Mesendoderm (in vitro differentiated cells): ENCODE measurements around the gene NHSL1.

Source experiments
- DNase-seq: peaks from one replicate; pipeline ENCODE4 v3.0.0; 2013
- H2AK5ac ChIP-seq: 2 replicates; pipeline ENCODE4 v1.6.1; 2013; ENCODE audit warnings: low read length, inconsistent platforms
- H2BK120ac ChIP-seq: 2 replicates; pipeline ENCODE4 v1.6.1; 2013; ENCODE audit warnings: low read depth, mild to moderate bottlenecking, low read length, moderate library complexity, mixed read lengths
- H2BK15ac ChIP-seq: replicated peaks from 2 replicates; pipeline ENCODE4 v1.6.1; 2013; ENCODE audit warnings: low read depth, mild to moderate bottlenecking, moderate library complexity
- H2BK5ac ChIP-seq: 2 replicates; pipeline ENCODE4 v1.6.1; 2013; ENCODE audit warnings: low read length, inconsistent platforms
- H3K18ac ChIP-seq: 2 replicates; pipeline ENCODE4 v1.6.1; 2013; ENCODE audit warnings: mild to moderate bottlenecking, low read length, mixed read lengths
- H3K23ac ChIP-seq: one replicate; pipeline ENCODE4 v1.6.1; 2013; ENCODE audit warnings: low read length
- H3K27ac ChIP-seq: 2 replicates; pipeline ENCODE4 v1.5.1; 2013; ENCODE audit warnings: low read depth, mild to moderate bottlenecking, inconsistent platforms, low read length, moderate library complexity
- H3K27me3 ChIP-seq: 2 replicates; pipeline ENCODE4 v1.6.1; 2013; ENCODE audit warnings: low read length, control low read depth, mild to moderate bottlenecking, inconsistent platforms; ENCODE audit not compliant: insufficient read depth, poor library complexity
- H3K36me3 ChIP-seq: 2 replicates; pipeline ENCODE4 v1.6.1; 2013; ENCODE audit warnings: low read length, inconsistent platforms; ENCODE audit not compliant: control insufficient read depth, insufficient read depth
- H3K4ac ChIP-seq: one replicate; pipeline ENCODE4 v1.6.1; 2013; ENCODE audit warnings: low read depth, mild to moderate bottlenecking, low read length, moderate library complexity
- H3K4me1 ChIP-seq: 2 replicates; pipeline ENCODE4 v1.6.1; 2013; ENCODE audit warnings: low read depth, low read length, inconsistent platforms; ENCODE audit not compliant: control insufficient read depth
- H3K4me2 ChIP-seq: 2 replicates; pipeline ENCODE4 v1.6.1; 2013; ENCODE audit warnings: low read length
- H3K4me3 ChIP-seq: 2 replicates; pipeline ENCODE4 v1.5.1; 2013; ENCODE audit warnings: mild to moderate bottlenecking, low read length
- H3K56ac ChIP-seq: one replicate; pipeline ENCODE4 v1.6.1; 2013; ENCODE audit warnings: low read length
- H3K79me1 ChIP-seq: 2 replicates; pipeline ENCODE4 v1.6.1; 2013; ENCODE audit warnings: low read length, inconsistent platforms
- H3K79me2 ChIP-seq: 2 replicates; pipeline ENCODE4 v1.6.1; 2013; ENCODE audit warnings: mild to moderate bottlenecking, low read length; ENCODE audit not compliant: control insufficient read depth, insufficient read depth
- H3K9ac ChIP-seq: 2 replicates; pipeline ENCODE4 v1.6.1; 2013; ENCODE audit warnings: low read length, inconsistent platforms
- H4K5ac ChIP-seq: one replicate; pipeline ENCODE4 v1.6.1; 2013; ENCODE audit warnings: low read length
- H4K8ac ChIP-seq: one replicate; pipeline ENCODE4 v1.6.1; 2013; ENCODE audit warnings: low read depth, mild to moderate bottlenecking, control low read depth, low read length, moderate library complexity
- WGBS: extraction: QIAGEN DNeasy Blood & Tissue Kit; methylation state at CpG from one replicate; pipeline ENCODE4 v1.1.7; 2013; ENCODE audit warnings: low lambda C conversion rate, missing lambda C conversion rate; ENCODE audit not compliant: insufficient coverage; ENCODE audit errors: extremely low coverage; 5-methylcytosine and 5-hydroxymethylcytosine counted together

Gene NHSL1

GRCh38 chr6:138432063-138432356, 67.3 kb downstream of the NHSL1 start:
- no CpG with 5 or more reads among the region's 11 CpGs for whole genome bisulfite sequencing
- H3K23ac ChIP-seq: no peak overlapping the region
- H3K4me2 ChIP-seq: no peak overlapping the region
- no peak for DNase-seq
- H3K4me1 ChIP-seq: no peaks in the 10 kb centered on the region
- H2BK5ac ChIP-seq: no peak overlapping the region
- no peak overlapping the region for H3K4me3 ChIP-seq
- H3K4ac ChIP-seq: no peak overlapping the region
- no peak overlapping the region for H4K5ac ChIP-seq
- no peaks in the 10 kb centered on the region for H3K36me3 ChIP-seq
- H3K9ac ChIP-seq: no peak overlapping the region
- no peak overlapping the region for H4K8ac ChIP-seq
- no peaks in the 10 kb centered on the region for H3K79me1 ChIP-seq
- no peaks in the 10 kb centered on the region for H3K27me3 ChIP-seq
- H3K27ac ChIP-seq: no peak overlapping the region
- H3K79me2 ChIP-seq: no peaks in the 10 kb centered on the region
- no peak overlapping the region for H2BK120ac ChIP-seq
- H3K56ac ChIP-seq: no peak overlapping the region
- H2BK15ac ChIP-seq: no peak overlapping the region
- H2AK5ac ChIP-seq: no peak overlapping the region
- H3K18ac ChIP-seq: no peak overlapping the region

- Histone ChIP-seq H2BK5ac (no peak overlapping the region), H3K4me3 (no peak overlapping the region), H3K4me1 (no peaks in the 10 kb centered on the region), H3K79me1 (no peaks in the 10 kb centered on the region), H3K79me2 (no peaks in the 10 kb centered on the region), H3K56ac (no peak overlapping the region), H2BK15ac (no peak overlapping the region), H3K27ac (no peak overlapping the region), H3K18ac (no peak overlapping the region), H2AK5ac (no peak overlapping the region), H3K27me3 (no peaks in the 10 kb centered on the region), H4K5ac (no peak overlapping the region), H3K36me3 (no peaks in the 10 kb centered on the region), H2BK120ac (no peak overlapping the region), H3K4ac (no peak overlapping the region), H3K4me2 (no peak overlapping the region), H3K9ac (no peak overlapping the region), H3K23ac (no peak overlapping the region), H4K8ac (no peak overlapping the region)
- no CpG with 5 or more reads among the region's 19 CpGs for WGBS
- DNase-seq: no peak
Measured at GRCh38 chr6:138431256-138432062, 67.8 kb downstream of the NHSL1 start.

GRCh38 chr6:138430361-138431145, 68.7 kb downstream of the NHSL1 start:
- no peak overlapping the region for H3K4me2 ChIP-seq
- no peak overlapping the region for H3K56ac ChIP-seq
- H3K27me3 ChIP-seq: no peaks in the 10 kb centered on the region
- H3K79me2 ChIP-seq: no peaks in the 10 kb centered on the region
- H2BK15ac ChIP-seq: no peak overlapping the region
- H3K23ac ChIP-seq: no peak overlapping the region
- no CpG with 5 or more reads among the region's 29 CpGs for WGBS
- no peak overlapping the region for H2BK120ac ChIP-seq
- H3K27ac ChIP-seq: no peak overlapping the region
- H3K36me3 ChIP-seq: no peaks in the 10 kb centered on the region
- DNase-seq: no peak
- H3K4me3 ChIP-seq: no peak overlapping the region
- H2BK5ac ChIP-seq: no peak overlapping the region
- H3K9ac ChIP-seq: no peak overlapping the region
- H3K4ac ChIP-seq: no peak overlapping the region
- no peaks in the 10 kb centered on the region for H3K79me1 ChIP-seq
- H4K8ac ChIP-seq: no peak overlapping the region
- no peak overlapping the region for H2AK5ac ChIP-seq
- H3K18ac ChIP-seq: no peak overlapping the region
- H4K5ac ChIP-seq: no peak overlapping the region
- no peaks in the 10 kb centered on the region for H3K4me1 ChIP-seq

- no peak overlapping the region for H4K5ac ChIP-seq
- H3K27me3 ChIP-seq: no peaks in the 10 kb centered on the region
- H3K4ac ChIP-seq: no peak overlapping the region
- no peaks in the 10 kb centered on the region for H3K36me3 ChIP-seq
- H3K56ac ChIP-seq: no peak overlapping the region
- no peak for DNase-seq
- H3K9ac ChIP-seq: no peak overlapping the region
- H3K4me2 ChIP-seq: no peak overlapping the region
- H3K4me1 ChIP-seq: no peaks in the 10 kb centered on the region
- no peak overlapping the region for H3K27ac ChIP-seq
- H3K79me2 ChIP-seq: no peaks in the 10 kb centered on the region
- H3K4me3 ChIP-seq: no peak overlapping the region
- no peak overlapping the region for H2AK5ac ChIP-seq
- no peaks in the 10 kb centered on the region for H3K79me1 ChIP-seq
- H2BK120ac ChIP-seq: no peak overlapping the region
- no peak overlapping the region for H2BK15ac ChIP-seq
- WGBS: no CpG with 5 or more reads among the region's 12 CpGs
- no peak overlapping the region for H2BK5ac ChIP-seq
- H3K18ac ChIP-seq: no peak overlapping the region
- H4K8ac ChIP-seq: no peak overlapping the region
- H3K23ac ChIP-seq: no peak overlapping the region
Measured at GRCh38 chr6:138429761-138430160, 69.5 kb downstream of the NHSL1 start.

GRCh38 chr6:138428944-138429598, 70.2 kb downstream of the NHSL1 start:
- Histone ChIP-seq H3K23ac (no peak overlapping the region), H3K4me2 (no peak overlapping the region), H3K56ac (no peak overlapping the region), H3K27ac (no peak overlapping the region), H3K27me3 (no peaks in the 10 kb centered on the region), H4K5ac (no peak overlapping the region), H2BK15ac (no peak overlapping the region), H3K79me2 (no peaks in the 10 kb centered on the region), H3K36me3 (no peaks in the 10 kb centered on the region), H3K18ac (no peak overlapping the region), H3K4ac (no peak overlapping the region), H3K4me1 (no peaks in the 10 kb centered on the region), H3K79me1 (no peaks in the 10 kb centered on the region), H3K4me3 (no peak overlapping the region), H3K9ac (no peak overlapping the region), H2AK5ac (no peak overlapping the region), H4K8ac (no peak overlapping the region), H2BK5ac (no peak overlapping the region), H2BK120ac (no peak overlapping the region)
- no CpG with 5 or more reads among the region's 8 CpGs for WGBS
- DNase-seq: peak; percentile 56
